Measurements from ENCODE around the gene PIP5K1B. TPM values are rescaled to one million over a fixed set of nuclear protein-coding genes. Genes with fewer than 3 reads are reported as not detected.

PIP5K1B gene
- total RNA-seq, 4 donors from 2014 or later, result 0.29 to 8.2 (median 4.1) TPM

DNA sequence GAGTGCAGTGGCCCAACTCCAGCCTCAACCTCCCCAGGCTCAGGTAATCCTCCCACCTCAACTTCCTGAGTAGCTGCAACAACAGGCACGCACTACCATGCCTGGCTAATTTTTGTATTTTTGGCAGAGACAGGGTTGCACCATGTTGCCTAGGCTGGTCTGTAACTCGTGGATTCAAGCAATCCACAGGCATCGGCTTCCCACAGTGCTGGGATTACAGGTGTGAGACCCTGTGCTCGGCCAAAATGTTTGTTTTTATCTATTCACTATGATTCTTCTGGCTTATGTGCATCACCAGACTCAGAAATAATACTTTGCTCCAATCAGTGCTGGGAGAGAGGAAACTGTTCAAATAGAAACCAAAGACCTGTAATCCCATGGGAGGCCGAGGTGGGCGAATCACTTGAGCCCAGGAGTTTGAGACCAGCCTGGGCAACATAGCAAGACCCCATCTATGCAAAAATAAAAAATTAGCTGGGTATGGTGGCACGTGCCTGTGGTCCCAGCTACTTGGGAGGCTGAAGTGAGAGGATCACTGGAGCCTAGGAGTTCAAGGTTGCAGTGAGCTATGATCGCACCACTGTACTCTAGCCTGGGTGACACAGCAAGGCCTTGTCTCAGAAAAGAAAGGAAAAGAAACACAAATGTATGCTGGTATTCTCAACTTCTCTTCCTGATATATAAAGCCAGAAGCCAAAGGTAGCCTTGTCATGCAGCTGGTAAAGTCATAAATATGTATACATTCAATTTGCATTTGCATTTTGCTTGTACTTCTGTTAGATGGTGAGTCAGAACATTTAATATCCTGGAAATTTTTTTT is 4.5 kb downstream of the PIP5K1B start:
- H3K4me1 ChIP-seq, result no peaks in the 10 kb centered on the region
- TF ChIP-seq, protein P1, sequence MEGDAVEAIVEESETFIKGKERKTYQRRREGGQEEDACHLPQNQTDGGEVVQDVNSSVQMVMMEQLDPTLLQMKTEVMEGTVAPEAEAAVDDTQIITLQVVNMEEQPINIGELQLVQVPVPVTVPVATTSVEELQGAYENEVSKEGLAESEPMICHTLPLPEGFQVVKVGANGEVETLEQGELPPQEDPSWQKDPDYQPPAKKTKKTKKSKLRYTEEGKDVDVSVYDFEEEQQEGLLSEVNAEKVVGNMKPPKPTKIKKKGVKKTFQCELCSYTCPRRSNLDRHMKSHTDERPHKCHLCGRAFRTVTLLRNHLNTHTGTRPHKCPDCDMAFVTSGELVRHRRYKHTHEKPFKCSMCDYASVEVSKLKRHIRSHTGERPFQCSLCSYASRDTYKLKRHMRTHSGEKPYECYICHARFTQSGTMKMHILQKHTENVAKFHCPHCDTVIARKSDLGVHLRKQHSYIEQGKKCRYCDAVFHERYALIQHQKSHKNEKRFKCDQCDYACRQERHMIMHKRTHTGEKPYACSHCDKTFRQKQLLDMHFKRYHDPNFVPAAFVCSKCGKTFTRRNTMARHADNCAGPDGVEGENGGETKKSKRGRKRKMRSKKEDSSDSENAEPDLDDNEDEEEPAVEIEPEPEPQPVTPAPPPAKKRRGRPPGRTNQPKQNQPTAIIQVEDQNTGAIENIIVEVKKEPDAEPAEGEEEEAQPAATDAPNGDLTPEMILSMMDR (IDR thresholded peaks at IDR 0.05), result no peak
- no peak for TF ChIP-seq POLR2A (IDR thresholded peaks at IDR 0.05)
- no peaks in the 10 kb centered on the region for H3K9me3 ChIP-seq
- DNase-seq, result no peak
- H3K36me3 ChIP-seq, result no peaks in the 10 kb centered on the region
- intact Hi-C loops (cut with DNase I; ENCODE audit: low total_unique reads), result no loop called here
- H3K27ac ChIP-seq, result no peak overlapping the region
- H3K4me3 ChIP-seq, result no peak overlapping the region
- H3K27me3 ChIP-seq, result peaks cover 0 to 9% of the 10 kb centered on the region in 2 donors

DNA sequence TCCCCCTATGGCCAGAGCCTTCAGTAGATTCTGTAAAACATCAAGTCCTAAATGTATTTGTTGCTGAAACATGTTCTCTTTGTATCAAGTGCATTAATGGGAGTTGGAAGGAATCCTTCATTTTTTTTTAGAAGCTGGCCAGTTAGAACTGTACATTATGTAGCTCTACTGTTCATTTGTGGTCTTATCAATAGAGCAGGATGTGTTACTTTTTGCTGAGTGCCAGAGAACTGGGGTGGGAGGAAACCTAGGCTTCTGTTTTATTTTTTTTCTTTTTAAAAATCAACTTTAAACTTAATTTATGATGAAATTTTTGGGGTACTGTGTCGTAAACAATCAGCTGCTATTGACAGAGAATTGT is 5.1 kb downstream of the PIP5K1B start:
- Histone ChIP-seq H3K4me1 (no peaks in the 10 kb centered on the region), H3K27ac (no peak overlapping the region), H3K4me3 (no peak overlapping the region), H3K9me3 (no peaks in the 10 kb centered on the region), H3K36me3 (no peaks in the 10 kb centered on the region), H3K27me3 (peaks cover 0 to 9% of the 10 kb centered on the region in 2 donors)
- TF ChIP-seq, protein P1 (IDR thresholded peaks at IDR 0.05), result no peak
- no peak for TF ChIP-seq POLR2A (IDR thresholded peaks at IDR 0.05)
- no peak for DNase-seq
- intact Hi-C loops (cut with DNase I; ENCODE audit: low total_unique reads), result no loop called here

DNA sequence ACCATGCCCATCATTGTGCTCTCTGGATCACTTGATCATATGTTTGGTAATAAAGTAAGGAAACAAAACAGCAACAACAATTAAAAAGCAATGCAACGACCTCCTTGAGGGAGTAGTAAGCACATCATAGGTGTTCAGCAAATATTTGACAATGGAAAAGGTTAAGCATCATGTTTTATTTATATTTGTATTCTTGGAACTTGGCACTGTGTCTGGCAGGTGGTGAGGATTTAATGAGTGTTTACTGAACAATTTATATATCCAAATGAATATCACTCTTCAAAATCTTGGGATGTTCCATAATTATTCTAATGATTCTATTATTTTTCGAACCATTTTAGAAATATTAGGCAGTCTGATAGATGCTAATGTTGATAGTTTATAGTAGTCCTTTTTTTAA is 6.2 kb downstream of the PIP5K1B start:
- Histone ChIP-seq H3K27me3 (peaks cover 0 to 9% of the 10 kb centered on the region in 2 donors), H3K36me3 (no peaks in the 10 kb centered on the region), H3K4me1 (no peaks in the 10 kb centered on the region), H3K27ac (no peak overlapping the region), H3K4me3 (no peak overlapping the region), H3K9me3 (no peaks in the 10 kb centered on the region)
- intact Hi-C loops (cut with DNase I; ENCODE audit: low total_unique reads), result no loop called here
- TF ChIP-seq, protein P1 (IDR thresholded peaks at IDR 0.05), result no peak
- TF ChIP-seq POLR2A (IDR thresholded peaks at IDR 0.05), result no peak
- no peak for DNase-seq

DNA sequence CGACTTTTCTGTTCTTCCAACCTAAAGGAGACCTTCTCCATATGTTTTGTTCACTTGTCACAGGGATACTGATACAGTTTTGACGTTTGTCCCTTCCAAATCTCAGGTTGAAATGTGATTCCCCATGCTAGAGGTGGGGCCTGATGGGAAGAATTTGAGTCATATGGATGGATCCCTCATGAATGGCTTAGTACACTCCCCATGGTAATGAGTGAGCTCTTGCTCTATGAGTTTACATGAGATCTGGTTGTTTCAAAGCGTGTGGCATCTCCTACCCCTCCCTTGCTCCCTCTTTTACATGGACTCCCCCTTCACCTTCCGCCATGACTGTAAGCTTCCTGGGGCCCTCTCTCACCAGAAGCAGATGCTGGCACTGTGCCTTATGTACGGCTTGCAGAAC is 6.9 kb downstream of the PIP5K1B start:
- Histone ChIP-seq H3K27me3 (peaks cover 0 to 8% of the 10 kb centered on the region in 2 donors), H3K27ac (no peak overlapping the region), H3K4me1 (no peaks in the 10 kb centered on the region), H3K36me3 (no peaks in the 10 kb centered on the region), H3K4me3 (no peak overlapping the region), H3K9me3 (no peaks in the 10 kb centered on the region)
- no peak for TF ChIP-seq POLR2A (IDR thresholded peaks at IDR 0.05)
- TF ChIP-seq, protein P1 (IDR thresholded peaks at IDR 0.05), result no peak
- DNase-seq, result no peak
- intact Hi-C loops (cut with DNase I; ENCODE audit: low total_unique reads), result no loop called here

DNA sequence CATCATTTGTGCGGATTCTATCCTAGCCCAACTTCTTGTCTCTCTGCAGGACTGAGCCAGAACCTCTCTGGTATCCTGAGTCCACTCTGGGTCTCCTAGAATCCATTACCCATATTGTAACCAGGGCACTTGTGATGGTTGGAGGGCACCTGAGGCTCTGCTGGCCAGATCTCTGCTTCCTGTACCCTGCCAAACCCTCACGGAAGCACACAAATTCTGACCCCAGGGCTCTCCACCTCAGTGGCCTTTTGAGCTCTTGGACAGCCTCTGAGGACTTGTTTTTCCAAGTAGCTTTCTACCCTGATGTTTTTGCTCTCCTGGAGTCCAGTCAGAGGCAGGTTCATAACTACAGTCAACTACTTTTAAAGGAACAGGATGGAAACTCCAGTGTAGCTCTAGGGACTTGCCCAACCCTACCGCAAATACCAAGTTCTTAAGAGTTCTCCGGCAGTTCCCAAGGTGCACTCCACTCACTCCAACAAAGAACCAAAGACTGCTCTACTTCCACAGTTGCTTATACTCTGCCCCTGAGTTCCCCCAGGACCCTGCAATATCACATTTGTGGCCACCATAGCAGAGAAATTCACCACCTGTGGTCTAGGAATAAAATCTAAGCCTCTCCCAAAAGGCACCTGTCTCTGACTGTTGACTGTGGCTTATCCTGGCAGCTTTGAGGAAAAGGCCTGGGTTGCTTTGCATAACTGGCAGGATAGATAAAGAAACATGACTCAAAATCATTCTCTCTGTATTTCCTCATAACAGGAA is 9.6 kb downstream of the PIP5K1B start:
- intact Hi-C loops (cut with DNase I; ENCODE audit: low total_unique reads), result no loop called here
- H3K27ac ChIP-seq, result no peak overlapping the region
- H3K27me3 ChIP-seq, result no peaks in the 10 kb centered on the region
- no peak overlapping the region for H3K4me3 ChIP-seq
- H3K9me3 ChIP-seq, result no peaks in the 10 kb centered on the region
- no peaks in the 10 kb centered on the region for H3K4me1 ChIP-seq
- DNase-seq, result no peak
- TF ChIP-seq, protein P1 (IDR thresholded peaks at IDR 0.05), result no peak
- no peak for TF ChIP-seq POLR2A (IDR thresholded peaks at IDR 0.05)
- no peaks in the 10 kb centered on the region for H3K36me3 ChIP-seq

Measured in uterus (tissue), 4 donors.